WERI-Rb-1 (cell line): ENCODE data around the gene ELF2.
"Not testable (repeated sequence)": the region's sequence is repeated elsewhere in the genome, so short reads cannot be mapped to it uniquely, and the experiment has no call there.

Source experiments
- DNase-seq: peaks from one replicate; pipeline ENCODE4 v3.0.0-alpha.2; 2020
- H3K27ac ChIP-seq: fragments of 250-450 bp; sonication (Bioruptor Pico); 2 replicates; pipeline ENCODE4 v1.5.1; 2020; ENCODE audit warnings: mild to moderate bottlenecking, moderate library complexity
- H3K27me3 ChIP-seq: fragments of 250-450 bp; sonication (Bioruptor Pico); 2 replicates; pipeline ENCODE4 v1.5.1; 2021; ENCODE audit warnings: mild to moderate bottlenecking, low read depth, moderate library complexity; ENCODE audit not compliant: insufficient read depth, severe bottlenecking
- H3K36me3 ChIP-seq: fragments of 250-450 bp; sonication (Bioruptor Pico); 2 replicates; pipeline ENCODE4 v1.5.1; 2020; ENCODE audit warnings: mild to moderate bottlenecking, moderate library complexity
- H3K4me3 ChIP-seq: 2 replicates; pipeline ENCODE4 v1.5.1; 2011; ENCODE audit warnings: low read depth, mild to moderate bottlenecking, control low read depth, low read length
- H3K9me3 ChIP-seq: fragments of 250-450 bp; sonication (Bioruptor Pico); 2 replicates; pipeline ENCODE4 v1.5.1; 2021; ENCODE audit warnings: mild to moderate bottlenecking, moderate library complexity; ENCODE audit not compliant: severe bottlenecking
- CTCF ChIP-seq: IDR thresholded peaks from 2 replicates; pipeline ENCODE4 v1.5.1; 2011; ENCODE audit warnings: low read depth, mild to moderate bottlenecking, control low read depth, inconsistent platforms, low read length

ELF2 gene

DNA sequence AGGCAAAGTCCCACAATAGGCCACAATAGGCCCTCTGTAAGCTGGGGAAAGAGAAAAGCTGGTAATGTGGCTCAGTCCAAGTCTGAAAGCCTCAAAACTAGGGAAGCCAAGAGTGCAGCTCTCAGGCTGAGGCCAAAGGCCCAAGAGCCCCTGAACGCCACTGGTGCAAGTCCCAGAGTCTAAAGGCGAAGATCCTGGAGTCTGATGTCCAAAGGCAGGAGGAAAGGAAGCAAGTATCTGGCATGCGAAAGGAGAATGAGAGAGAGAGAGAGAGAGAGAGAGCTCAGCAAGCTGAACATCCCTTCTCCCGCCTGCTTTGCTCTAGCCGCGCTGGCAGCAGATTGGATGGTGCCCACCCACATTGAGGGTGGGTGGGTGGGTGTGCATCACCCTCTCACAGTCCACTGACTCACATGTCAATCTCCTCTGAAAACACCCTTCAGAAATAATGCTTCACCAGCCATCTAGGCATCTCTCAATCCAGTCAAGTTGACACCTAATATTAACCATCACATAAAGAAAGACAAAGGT, 30.9 kb upstream of the ELF2 start:
- H3K4me3 ChIP-seq, result no peak overlapping the region
- no peaks in the 10 kb centered on the region for H3K9me3 ChIP-seq
- DNase-seq, result no peak
- no peaks in the 10 kb centered on the region for H3K27me3 ChIP-seq
- no peaks in the 10 kb centered on the region for H3K36me3 ChIP-seq
- TF ChIP-seq CTCF, result no peak
- H3K27ac ChIP-seq, result no peak overlapping the region

- no peak for DNase-seq
- Histone ChIP-seq H3K4me3 (no peak overlapping the region), H3K27me3 (no peaks in the 10 kb centered on the region), H3K9me3 (no peaks in the 10 kb centered on the region), H3K36me3 (no peaks in the 10 kb centered on the region), H3K27ac (no peak overlapping the region)
- no peak for TF ChIP-seq CTCF
Measured at GRCh38 chr4:139207247-139207646, 30.2 kb upstream of the ELF2 start.

DNA sequence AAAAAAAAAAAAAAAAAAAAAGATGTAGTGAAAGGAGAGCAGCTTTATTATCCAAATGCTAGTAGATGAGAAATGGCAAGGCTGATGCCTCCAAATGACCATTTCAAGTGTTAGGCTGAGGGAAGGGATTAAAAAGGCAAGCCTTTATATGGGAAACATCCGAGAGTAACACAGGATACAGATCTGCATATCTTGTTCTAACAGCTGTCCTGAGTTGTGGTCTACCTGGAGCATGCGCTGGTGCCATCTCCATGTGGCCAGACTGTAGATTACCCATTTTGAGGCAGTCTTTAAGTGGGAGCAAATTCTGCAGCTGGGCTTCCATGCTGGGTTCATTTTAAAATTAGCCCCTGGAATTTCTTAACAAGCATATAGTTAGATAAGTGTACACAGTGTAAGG, 26.0 kb upstream of the ELF2 start:
- no peak for TF ChIP-seq CTCF
- H3K27me3 ChIP-seq, result no peaks in the 10 kb centered on the region
- no peak for DNase-seq

GRCh38 chr4:139200506-139200905, 23.5 kb upstream of the ELF2 start:
- Histone ChIP-seq H3K9me3 (no peaks in the 10 kb centered on the region), H3K36me3 (no peaks in the 10 kb centered on the region), H3K27ac (no peak overlapping the region), H3K27me3 (no peaks in the 10 kb centered on the region), H3K4me3 (no peak overlapping the region)
- no peak for DNase-seq
- no peak for TF ChIP-seq CTCF

More for the DNA sequence above, 26.0 kb upstream of the ELF2 start:
- Histone ChIP-seq H3K9me3 (no peaks in the 10 kb centered on the region), H3K27ac (no peak overlapping the region), H3K4me3 (no peak overlapping the region), H3K36me3 (no peaks in the 10 kb centered on the region)

DNA sequence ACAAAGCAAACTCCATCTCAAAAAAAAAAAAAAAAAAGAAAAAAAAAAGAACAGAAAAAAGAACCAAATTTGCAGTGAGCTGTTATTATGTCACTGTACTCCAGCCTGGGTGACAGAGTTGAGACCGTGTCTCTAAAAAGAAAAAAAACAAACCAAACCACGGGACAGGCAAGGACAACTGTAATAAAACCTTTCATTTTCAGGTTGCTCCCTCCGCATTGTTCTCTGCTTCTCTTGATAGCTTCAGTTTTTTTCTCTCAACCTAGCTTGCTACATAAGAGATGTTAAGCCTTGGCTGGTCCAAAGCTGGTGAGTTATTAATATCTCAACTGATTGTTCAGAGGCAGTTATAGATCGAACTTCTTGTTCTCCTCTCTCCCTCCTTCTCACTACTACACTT, 23.1 kb upstream of the ELF2 start:
- Histone ChIP-seq H3K27ac (no peak overlapping the region), H3K36me3 (no peaks in the 10 kb centered on the region), H3K27me3 (no peaks in the 10 kb centered on the region), H3K4me3 (no peak overlapping the region), H3K9me3 (no peaks in the 10 kb centered on the region)
- no peak for DNase-seq
- TF ChIP-seq CTCF, result no peak

DNA sequence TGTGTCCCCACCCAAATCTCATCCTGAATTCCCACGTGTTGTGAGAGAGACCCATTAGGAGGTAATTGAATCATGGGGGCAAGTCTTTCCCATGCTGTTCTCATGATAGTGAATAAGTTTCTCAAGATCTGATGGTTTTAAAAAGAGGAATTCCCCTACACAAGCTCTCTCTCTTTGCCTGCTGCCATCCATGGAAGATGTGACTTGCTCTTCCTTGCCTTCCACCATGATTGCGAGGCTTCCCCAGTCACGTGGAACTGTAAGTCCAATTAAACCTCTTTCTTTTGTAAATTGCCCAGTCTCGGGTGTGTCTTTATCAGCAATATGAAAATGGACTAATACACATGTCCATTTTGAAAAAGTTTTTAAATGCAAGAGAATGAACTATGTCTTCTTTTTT, 20.2 kb upstream of the ELF2 start:
- H3K27ac ChIP-seq, DNase-seq, H3K27me3 ChIP-seq, H3K9me3 ChIP-seq, H3K4me3 ChIP-seq, H3K36me3 ChIP-seq: not testable (repeated sequence)
